ENCODE measurements around the gene C15orf62.

The C15orf62 gene

GRCh38 chr15:40785814-40786213 is 16.0 kb downstream of the C15orf62 start:
- no peak for DNase-seq

GRCh38 chr15:40787344-40787841 is 17.6 kb downstream of the C15orf62 start:
- DNase-seq = no peak

GRCh38 chr15:40787991-40788390 is 18.2 kb downstream of the C15orf62 start:
- DNase-seq = no peak

GRCh38 chr15:40789119-40789518 is 19.3 kb downstream of the C15orf62 start:
- DNase-seq = no peak

- DNase-seq = no peak
These were observed 20.2 kb downstream of the C15orf62 start for GRCh38 chr15:40789999-40790398.

- no peak for DNase-seq
These were observed 20.9 kb downstream of the C15orf62 start for GRCh38 chr15:40790718-40791117.

- no peak for DNase-seq
These were observed 22.6 kb downstream of the C15orf62 start for GRCh38 chr15:40792394-40792793.

GRCh38 chr15:40793216-40793989 is 23.6 kb downstream of the C15orf62 start:
- no peak for DNase-seq

GRCh38 chr15:40796041-40796440 is 26.3 kb downstream of the C15orf62 start:
- DNase-seq = no peak

GRCh38 chr15:40796512-40796911 is 26.7 kb downstream of the C15orf62 start:
- no peak for DNase-seq

GRCh38 chr15:40799523-40799922 is 29.7 kb downstream of the C15orf62 start:
- DNase-seq = no peak

- no peak for DNase-seq
These were observed 33.3 kb downstream of the C15orf62 start for GRCh38 chr15:40803076-40803475.

- no peak for DNase-seq
These were observed 33.9 kb downstream of the C15orf62 start for GRCh38 chr15:40803688-40804087.

GRCh38 chr15:40806672-40807027 is 36.9 kb downstream of the C15orf62 start:
- no peak for DNase-seq

GRCh38 chr15:40807028-40807887 is 37.5 kb downstream of the C15orf62 start, which contains the start of the genes DNAJC17 and ZFYVE19:
DNAJC17 (minus strand) TSS chr15:40807473; CDS start chr15:40807446, 27 bp downstream.
ZFYVE19 (plus strand) TSS chr15:40807089; CDS start chr15:40807590, 501 bp downstream.
- DNase-seq = peak; percentile 92

- no peak for DNase-seq
These were observed 38.2 kb downstream of the C15orf62 start for GRCh38 chr15:40807888-40808461.

- DNase-seq = no peak
These were observed 39.2 kb downstream of the C15orf62 start for GRCh38 chr15:40808861-40809450.

GRCh38 chr15:40812721-40813425 is 43.1 kb downstream of the C15orf62 start:
- DNase-seq = no peak

GRCh38 chr15:40815042-40815698 is 45.4 kb downstream of the C15orf62 start:
- DNase-seq = no peak

- DNase-seq = no peak
These were observed 49.3 kb downstream of the C15orf62 start for GRCh38 chr15:40819048-40819447.

GRCh38 chr15:40821195-40821594 is 51.4 kb downstream of the C15orf62 start:
- no peak for DNase-seq

Measured in NCI-H2227 treated with DMSO at 0.1 percent for 48 hours (cell line).